PFSK-1 (cell line): Measurements from ENCODE around the gene BRDT. TPM values are rescaled to one million over a fixed set of nuclear protein-coding genes. Genes with fewer than 3 reads are reported as not detected.

Experiments used
- FOXP2 ChIP-seq: optimal IDR thresholded peaks from 2 replicates; pipeline ENCODE3; 2011; ENCODE audit warnings: borderline replicate concordance, control low read depth, inconsistent platforms; ENCODE audit not compliant: insufficient read depth; ENCODE audit errors: extremely low read length, extremely low read depth
- POLR2AphosphoS5 ChIP-seq: IDR thresholded peaks from 2 replicates; pipeline ENCODE4 v1.6.1; 2012; ENCODE audit warnings: low read depth, mild to moderate bottlenecking, control low read depth, low read length, moderate library complexity
- REST ChIP-seq, 2 experiments: IDR thresholded peaks; 2 replicates each; pipeline versions ENCODE4 v1.6.1 to v1.8.0; 2011 to 2012; ENCODE audit warnings: low read depth in 2 of 2, low read length in 2 of 2, control low read depth in 1 of 2, inconsistent platforms in 1 of 2, mild to moderate bottlenecking in 1 of 2, moderate library complexity in 1 of 2; ENCODE audit not compliant: insufficient read depth in 1 of 2
- SIN3A ChIP-seq: IDR thresholded peaks from 2 replicates; pipeline ENCODE4 v1.6.1; 2012; ENCODE audit warnings: mild to moderate bottlenecking, low read length, moderate library complexity, borderline replicate concordance; ENCODE audit not compliant: insufficient read depth
- TAF1 ChIP-seq: IDR thresholded peaks from 2 replicates; pipeline ENCODE4 v1.6.1; 2012; ENCODE audit warnings: low read length, control low read depth, borderline replicate concordance; ENCODE audit not compliant: insufficient read depth
- polyA plus RNA-seq: library from polyadenylated mRNA; unstranded; fragments of >200 nt; gene quantifications from one replicate; pipeline ENCODE4 v1.2.1, GENCODE V29; 2012; ENCODE audit warnings: low read depth, missing spikeins; ENCODE audit not compliant: insufficient read length

BRDT gene
- not detected for polyA plus RNA-seq

DNA sequence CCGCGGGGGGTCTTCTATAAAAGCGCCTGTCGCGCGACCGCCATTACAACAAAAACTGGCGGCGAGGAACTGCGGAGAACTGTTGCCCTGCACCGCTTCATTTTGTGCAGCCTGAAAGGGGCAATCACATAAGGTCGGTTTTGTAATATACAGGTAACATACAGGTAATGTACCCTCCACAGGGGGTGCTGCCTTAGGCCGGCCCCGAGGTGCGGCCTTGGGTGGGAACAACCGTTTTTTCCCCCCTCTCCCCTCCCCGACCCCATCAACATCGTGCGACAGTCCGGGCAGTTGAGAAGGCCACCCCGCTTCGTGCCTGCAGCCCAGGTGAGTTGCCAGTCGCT, at the start of gene BRDT:
Gene BRDT, plus strand, starts transcription at position 46 of the 344 bp plus-strand sequence. CDS start 13,354 bp downstream, outside the sequence.
- no peak for TF ChIP-seq POLR2AphosphoS5
- TF ChIP-seq REST (IDR thresholded peaks at IDR 0.05; ENCODE audit: insufficient read depth in 1 of 2, low read depth in 2 of 2, low read length in 2 of 2), result no peak
- TF ChIP-seq TAF1, result no peak

DNA sequence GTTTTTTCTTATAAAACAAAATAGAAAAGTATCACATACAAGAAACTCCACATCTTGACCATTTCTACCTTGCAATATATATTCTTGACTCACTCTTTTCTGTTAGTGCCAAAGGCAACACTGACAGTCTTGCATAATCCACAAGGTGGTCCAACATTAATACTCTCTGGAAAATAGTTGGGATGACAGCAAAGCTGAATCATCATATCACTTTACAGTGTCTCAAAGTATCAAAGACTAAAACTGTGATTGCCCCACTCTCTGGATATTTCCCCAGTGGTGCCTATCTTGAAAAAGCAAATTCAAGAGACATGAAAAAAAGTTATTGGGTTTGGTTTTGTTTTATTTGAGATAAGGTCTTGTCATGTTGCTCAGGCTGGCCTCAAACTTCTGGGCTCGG, 48.6 kb upstream of the BRDT start:
- TF ChIP-seq SIN3A (no peak), TAF1 (no peak), POLR2AphosphoS5 (no peak), FOXP2 (no peak)

GRCh38 chr1:91901231-91901630, 48.0 kb upstream of the BRDT start:
- TF ChIP-seq REST (IDR thresholded peaks at IDR 0.05; ENCODE audit: insufficient read depth in 1 of 2, low read depth in 2 of 2, low read length in 2 of 2) (no peak), SIN3A (no peak), POLR2AphosphoS5 (no peak), FOXP2 (no peak), TAF1 (no peak)

- TF ChIP-seq REST (IDR thresholded peaks at IDR 0.05; ENCODE audit: insufficient read depth in 1 of 2, low read depth in 2 of 2, low read length in 2 of 2) (no peak), SIN3A (no peak), TAF1 (no peak), POLR2AphosphoS5 (no peak), FOXP2 (no peak)
Measured at GRCh38 chr1:91912266-91912665, 36.9 kb upstream of the BRDT start.

GRCh38 chr1:91913018-91913417, 36.2 kb upstream of the BRDT start:
- 0 out of 2 replicates have a peak, but pooled peaks have one; percentile 29 for TF ChIP-seq TAF1
- TF ChIP-seq FOXP2, result no peak
- 0 out of 2 replicates have a peak, but pooled peaks have one; percentile 3 for TF ChIP-seq SIN3A
- TF ChIP-seq REST (IDR thresholded peaks at IDR 0.05; ENCODE audit: insufficient read depth in 1 of 2, low read depth in 2 of 2, low read length in 2 of 2), result no peak
- TF ChIP-seq POLR2AphosphoS5, result no peak

GRCh38 chr1:91916046-91916445, 33.2 kb upstream of the BRDT start:
- no peak for TF ChIP-seq POLR2AphosphoS5
